ENCODE data around the gene KLK15.

KLK15 gene

GRCh38 chr19:50833117-50833801 is at the start of gene KLK15:
Gene KLK15, minus strand, starts transcription at chr19:50833574. Its CDS starts 2,082 bp downstream, at chr19:50831492.
- FAIRE-seq = no peak

GRCh38 chr19:50882188-50882587 is 48.8 kb upstream of the KLK15 start:
- no peak for FAIRE-seq

GRCh38 chr19:50880241-50880640 is 46.9 kb upstream of the KLK15 start:
- no peak for FAIRE-seq

GRCh38 chr19:50878851-50879250 is 45.5 kb upstream of the KLK15 start:
- FAIRE-seq = no peak

- FAIRE-seq = no peak
Observed at GRCh38 chr19:50877338-50877737, 44.0 kb upstream of the KLK15 start.

- no peak for FAIRE-seq
Observed at GRCh38 chr19:50876456-50876855, 43.1 kb upstream of the KLK15 start.

GRCh38 chr19:50875795-50876422 is 42.5 kb upstream of the KLK15 start:
- FAIRE-seq = no peak

GRCh38 chr19:50874211-50874610 is 40.8 kb upstream of the KLK15 start:
- FAIRE-seq = no peak

GRCh38 chr19:50873056-50873455 is 39.7 kb upstream of the KLK15 start, which contains the start of gene KLK2:
Gene KLK2, plus strand, starts transcription at chr19:50873439. Its CDS starts 35 bp downstream, at chr19:50873474.
- FAIRE-seq = no peak

GRCh38 chr19:50870417-50871089 is 37.2 kb upstream of the KLK15 start:
- FAIRE-seq = no peak

- no peak for FAIRE-seq
Observed at GRCh38 chr19:50869479-50869878, 36.1 kb upstream of the KLK15 start.

GRCh38 chr19:50861496-50862286 is 28.3 kb upstream of the KLK15 start:
- no peak for FAIRE-seq

GRCh38 chr19:50861010-50861409 is 27.6 kb upstream of the KLK15 start:
- no peak for FAIRE-seq

- no peak for FAIRE-seq
Observed at GRCh38 chr19:50859849-50860248, 26.5 kb upstream of the KLK15 start.

GRCh38 chr19:50858886-50859285 is 25.5 kb upstream of the KLK15 start:
- FAIRE-seq = no peak

- no peak for FAIRE-seq
Observed at GRCh38 chr19:50857366-50857765, 24.0 kb upstream of the KLK15 start.

GRCh38 chr19:50854636-50855410 is 21.4 kb upstream of the KLK15 start, which contains the start of gene KLK3:
Gene KLK3, plus strand, starts transcription at chr19:50854915. Its CDS starts 41 bp downstream, at chr19:50854956.
- FAIRE-seq = no peak

GRCh38 chr19:50851620-50852019 is 18.2 kb upstream of the KLK15 start:
- FAIRE-seq = no peak

GRCh38 chr19:50850738-50851137 is 17.4 kb upstream of the KLK15 start:
- FAIRE-seq = no peak

GRCh38 chr19:50844296-50844935 is 11.0 kb upstream of the KLK15 start:
- no peak for FAIRE-seq

- FAIRE-seq = no peak
Observed at GRCh38 chr19:50843701-50844221, 10.4 kb upstream of the KLK15 start.

All from islet of Langerhans (tissue), 1 donor.